Kidney epithelial cell (primary cell): ENCODE measurements around the gene SEMA3C. TPM values are rescaled to one million over a fixed set of nuclear protein-coding genes. Genes with fewer than 3 reads are reported as not detected.

Experiments used
- DNase-seq: peaks from one replicate; pipeline ENCODE4 v3.0.0-alpha.2; 2010; ENCODE audit warnings: low read depth
- H3K27me3 ChIP-seq: 2 replicates; pipeline ENCODE4 v1.6.0; 2011; ENCODE audit warnings: low read length; ENCODE audit not compliant: control insufficient read depth, insufficient read depth
- H3K36me3 ChIP-seq: 2 replicates; pipeline ENCODE4 v1.5.1; 2011; ENCODE audit warnings: low read length; ENCODE audit not compliant: control insufficient read depth, insufficient read depth
- H3K4me3 ChIP-seq: 2 replicates; pipeline ENCODE4 v1.5.1; 2011; ENCODE audit warnings: low read depth, mild to moderate bottlenecking, control low read depth, low read length
- CTCF ChIP-seq: IDR thresholded peaks from 2 replicates; pipeline ENCODE4 v1.5.1; 2011; ENCODE audit warnings: mild to moderate bottlenecking, moderate library complexity, low read length, control low read depth, inconsistent platforms; ENCODE audit not compliant: insufficient read depth, poor library complexity, severe bottlenecking
- total RNA-seq: library from RNA; depleted of rRNA; stranded (reverse); fragments of >200 nt; gene quantifications from 2 replicates; pipeline ENCODE4 v1.2.3, GENCODE V29; 2015

Gene SEMA3C
- total RNA-seq, 1 donor from 2014 or later = 113 TPM

DNA sequence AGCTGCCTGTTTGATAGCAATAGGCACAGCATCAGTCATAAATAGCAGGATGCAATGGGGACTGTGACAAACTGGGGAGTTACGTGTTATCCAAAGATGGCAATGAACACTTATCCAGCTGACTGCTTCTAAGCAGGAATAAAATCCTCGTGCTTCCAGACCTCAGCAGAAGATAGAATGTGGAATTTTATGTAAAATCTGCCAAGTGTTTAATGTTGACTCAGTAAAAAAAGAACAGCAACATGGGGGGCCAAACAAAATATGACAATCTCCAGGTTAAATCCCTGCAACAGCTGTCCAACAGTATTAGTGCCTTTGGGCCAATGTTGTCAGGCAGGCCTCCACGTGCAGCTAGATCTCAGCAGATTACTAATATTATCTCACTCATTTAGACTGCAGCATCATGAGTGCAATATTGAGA lies 127.3 kb downstream of the SEMA3C start:
- Histone ChIP-seq H3K36me3 (peaks cover 3% of the 10 kb centered on the region), H3K4me3 (no peak overlapping the region), H3K27me3 (no peaks in the 10 kb centered on the region)
- no peak for DNase-seq
- no peak for TF ChIP-seq CTCF

- TF ChIP-seq CTCF = no peak
- no peaks in the 10 kb centered on the region for H3K27me3 ChIP-seq
- H3K36me3 ChIP-seq = peaks cover 3% of the 10 kb centered on the region
- no peak for DNase-seq
- no peak overlapping the region for H3K4me3 ChIP-seq
These were observed 128.0 kb downstream of the SEMA3C start for GRCh38 chr7:80790877-80791276.

DNA sequence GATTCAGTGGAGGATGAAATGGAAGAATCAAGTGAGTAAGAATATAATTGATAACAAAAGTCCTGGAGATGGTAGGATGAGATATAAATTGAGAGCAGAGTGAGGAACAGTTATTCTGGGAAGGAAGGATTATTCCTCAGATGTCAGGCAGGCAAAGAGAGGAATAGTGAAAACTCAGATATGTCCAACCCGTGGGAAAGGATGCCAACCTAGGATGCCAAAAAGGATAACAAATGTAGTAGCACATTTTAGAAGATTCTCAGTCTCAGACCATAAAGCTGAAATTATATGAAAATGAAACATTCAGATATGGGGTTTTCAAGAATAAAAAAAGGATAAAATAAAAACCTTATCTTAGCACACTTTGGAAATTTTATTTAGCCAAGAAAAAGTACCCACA lies 131.1 kb downstream of the SEMA3C start:
- Histone ChIP-seq H3K4me3 (no peak overlapping the region), H3K27me3 (no peaks in the 10 kb centered on the region), H3K36me3 (no peaks in the 10 kb centered on the region)
- DNase-seq = no peak
- no peak for TF ChIP-seq CTCF

DNA sequence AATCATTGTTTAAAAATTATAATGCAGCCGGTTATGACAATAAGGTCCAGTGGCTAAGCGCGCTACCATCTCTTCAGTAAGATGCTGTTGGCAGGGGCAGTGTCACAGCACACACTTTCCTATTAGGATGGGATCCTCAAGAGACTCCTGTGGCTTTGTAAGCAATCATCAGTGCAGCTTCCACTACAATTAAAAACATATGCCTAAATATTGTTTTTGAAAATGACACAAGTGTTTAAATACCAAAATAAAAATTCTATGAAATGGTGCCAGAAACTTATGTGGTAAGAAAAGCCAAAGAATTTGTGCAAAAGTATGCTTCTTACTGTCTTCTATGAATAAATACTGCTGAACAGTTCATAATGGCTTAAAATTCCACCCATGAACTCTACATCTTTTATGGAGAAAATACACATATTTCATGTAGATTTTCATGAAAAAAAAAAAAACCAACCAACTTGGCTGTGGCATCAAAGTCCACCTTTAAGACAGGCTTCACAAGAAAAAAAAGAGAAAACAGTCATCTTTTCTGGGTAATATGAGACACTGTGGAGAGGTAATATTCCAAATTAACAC lies 132.8 kb downstream of the SEMA3C start:
- H3K4me3 ChIP-seq = no peak overlapping the region
- DNase-seq = no peak
- no peaks in the 10 kb centered on the region for H3K27me3 ChIP-seq
- no peak for TF ChIP-seq CTCF
- H3K36me3 ChIP-seq = no peaks in the 10 kb centered on the region

GRCh38 chr7:80785276-80785675 lies 133.6 kb downstream of the SEMA3C start:
- Histone ChIP-seq H3K4me3 (no peak overlapping the region), H3K36me3 (no peaks in the 10 kb centered on the region), H3K27me3 (no peaks in the 10 kb centered on the region)
- no peak for TF ChIP-seq CTCF
- no peak for DNase-seq

DNA sequence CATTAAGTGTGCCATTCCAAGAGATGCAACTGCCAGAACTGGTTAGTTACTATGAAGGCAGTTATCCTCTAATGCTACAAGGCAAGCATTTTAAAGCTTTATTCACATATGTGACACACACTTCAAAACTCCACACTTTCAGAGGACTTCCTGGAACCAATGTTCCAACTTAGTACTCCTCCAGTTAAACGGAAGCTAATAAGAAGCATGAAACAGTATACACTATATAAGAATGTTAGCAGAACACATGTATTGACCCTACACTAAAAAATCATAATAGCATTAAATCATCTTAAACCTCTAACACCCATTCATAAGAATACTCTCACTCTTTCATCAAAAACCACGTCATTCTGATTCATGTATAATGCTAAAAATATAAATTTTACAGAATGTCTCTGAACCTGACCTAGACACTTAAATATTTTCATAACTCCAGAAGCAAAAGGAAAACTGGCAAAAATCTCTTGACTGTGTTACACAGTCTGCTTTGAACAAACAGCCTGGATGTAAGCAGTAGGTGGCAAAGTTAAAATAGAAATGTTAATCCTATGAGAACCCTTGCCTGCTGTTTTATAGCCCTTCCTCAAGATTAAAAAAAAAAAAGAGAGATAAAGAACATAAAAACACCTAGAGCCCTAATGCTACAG lies 135.0 kb downstream of the SEMA3C start:
- no peak for TF ChIP-seq CTCF
- H3K36me3 ChIP-seq = no peaks in the 10 kb centered on the region
- no peak for DNase-seq
- no peaks in the 10 kb centered on the region for H3K27me3 ChIP-seq
- H3K4me3 ChIP-seq = no peak overlapping the region
